Measurements from ENCODE around the gene LPIN2. TPM values are rescaled to one million over a fixed set of nuclear protein-coding genes. Genes with fewer than 3 reads are reported as not detected.
"Not testable (repeated sequence)": the region's sequence is repeated elsewhere in the genome, so short reads cannot be mapped to it uniquely, and the experiment has no call there.

The LPIN2 gene
- total RNA-seq, 1 experiment from 2014 or later: 10.4 TPM

DNA sequence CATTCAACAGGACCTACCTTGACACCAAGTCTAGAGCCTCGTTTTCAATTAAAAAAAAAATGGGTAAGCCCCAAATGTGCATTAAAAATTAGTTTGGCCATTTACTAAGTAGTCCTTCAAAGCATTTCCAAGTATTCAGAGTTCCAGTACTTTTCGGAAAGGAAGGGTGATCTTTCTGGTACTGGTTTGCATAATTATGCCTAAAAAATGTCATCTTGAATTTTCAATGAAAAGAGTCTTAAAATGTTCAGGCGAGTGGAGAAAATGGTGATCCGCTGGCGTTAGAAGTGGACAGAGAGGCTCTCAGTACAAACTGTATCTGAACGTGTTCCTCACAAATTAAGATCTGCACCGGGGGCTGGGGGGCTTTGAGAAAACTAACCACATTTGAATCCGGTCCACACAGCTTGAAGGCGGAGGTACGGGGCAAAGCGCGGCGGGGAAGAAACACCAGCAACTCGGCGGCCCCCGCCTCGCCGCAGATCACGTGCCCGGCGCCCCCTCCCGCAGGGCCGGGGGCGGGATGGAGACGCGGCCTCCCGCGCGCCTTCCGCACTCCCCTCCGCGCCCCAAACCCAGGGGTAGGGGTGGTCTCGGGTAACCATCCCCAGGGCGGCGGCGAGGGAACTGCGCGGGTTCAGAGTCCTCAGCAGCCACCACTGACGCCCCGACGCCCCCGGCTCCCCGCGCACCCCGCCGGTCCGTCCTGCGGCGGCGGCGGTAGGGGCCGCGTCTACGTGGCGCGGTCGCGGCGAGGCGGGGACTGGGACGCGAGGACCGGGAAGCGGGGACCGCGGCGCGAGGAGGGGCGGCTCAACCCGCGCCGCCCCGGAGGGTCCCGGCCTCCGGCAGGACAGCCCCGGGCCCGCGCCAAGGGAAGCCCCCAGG lies 564 bp downstream of the LPIN2 start:
- DNase-seq (ENCODE audit: extremely low read depth, low read depth): no peak

GRCh38 chr18:3010086-3010485 lies 2.9 kb downstream of the LPIN2 start:
- no peak for DNase-seq (ENCODE audit: extremely low read depth, low read depth)

DNA sequence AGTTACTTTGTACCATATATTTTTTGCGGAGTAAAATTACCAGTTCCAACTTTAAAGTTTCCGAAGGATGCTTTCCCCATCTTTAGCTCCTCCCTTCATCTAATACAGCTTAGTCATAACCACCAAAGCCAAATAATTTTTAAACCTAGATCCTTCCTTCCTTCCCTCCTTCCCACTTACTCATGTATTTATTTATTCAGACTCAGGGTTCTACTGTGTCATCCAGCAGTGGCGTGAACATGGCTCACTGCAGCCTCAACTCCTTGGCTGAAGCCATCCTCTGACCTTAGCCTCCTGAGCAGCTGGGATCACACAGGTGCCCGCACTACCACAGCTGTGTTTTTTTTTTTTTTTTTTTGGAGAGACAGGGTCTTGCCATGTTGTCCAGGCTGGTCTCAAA lies 4.4 kb downstream of the LPIN2 start:
- peak; percentile 29 for DNase-seq (ENCODE audit: extremely low read depth, low read depth)

DNA sequence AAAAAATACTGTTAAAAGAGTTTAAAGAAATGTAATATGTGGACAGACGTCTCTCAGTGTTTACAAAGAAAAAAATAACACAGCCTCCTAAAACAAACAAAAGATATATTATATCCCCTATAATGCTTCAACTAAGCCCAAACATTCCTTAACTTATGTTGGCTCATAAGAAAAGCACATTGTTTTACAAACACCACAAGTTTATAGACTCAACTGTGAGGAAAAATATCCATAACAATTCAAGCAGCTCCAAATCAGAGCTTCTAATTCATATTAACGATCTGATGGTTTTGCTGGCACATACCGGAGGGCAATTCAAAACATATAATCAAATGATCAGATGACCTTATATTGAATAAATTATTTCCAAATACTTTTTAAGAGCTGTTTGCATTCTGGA lies 5.5 kb downstream of the LPIN2 start:
- DNase-seq (ENCODE audit: extremely low read depth, low read depth): no peak

- no peak for DNase-seq (ENCODE audit: extremely low read depth, low read depth)
These were observed 7.5 kb downstream of the LPIN2 start for GRCh38 chr18:3005462-3005861.

DNA sequence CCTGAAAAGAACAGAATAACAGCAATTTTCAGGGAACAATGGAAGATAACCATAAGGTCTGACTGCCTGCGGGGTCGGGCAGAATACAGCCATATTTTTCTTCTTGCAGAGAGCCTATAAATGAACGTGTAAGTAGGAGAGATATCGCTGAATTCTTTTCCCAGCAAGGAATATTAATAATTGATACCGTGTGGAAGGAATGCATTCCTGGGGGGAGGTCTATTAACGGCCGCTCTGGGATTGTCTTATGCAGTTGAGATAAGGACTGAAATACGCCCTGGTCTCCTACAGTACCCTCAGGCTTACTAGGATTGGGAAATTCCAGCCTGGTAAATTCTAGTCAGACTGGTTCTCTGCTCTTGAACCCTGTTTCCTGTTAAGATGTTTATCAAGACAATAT lies 9.2 kb downstream of the LPIN2 start:
- DNase-seq (ENCODE audit: extremely low read depth, low read depth): not testable (repeated sequence)

DNA sequence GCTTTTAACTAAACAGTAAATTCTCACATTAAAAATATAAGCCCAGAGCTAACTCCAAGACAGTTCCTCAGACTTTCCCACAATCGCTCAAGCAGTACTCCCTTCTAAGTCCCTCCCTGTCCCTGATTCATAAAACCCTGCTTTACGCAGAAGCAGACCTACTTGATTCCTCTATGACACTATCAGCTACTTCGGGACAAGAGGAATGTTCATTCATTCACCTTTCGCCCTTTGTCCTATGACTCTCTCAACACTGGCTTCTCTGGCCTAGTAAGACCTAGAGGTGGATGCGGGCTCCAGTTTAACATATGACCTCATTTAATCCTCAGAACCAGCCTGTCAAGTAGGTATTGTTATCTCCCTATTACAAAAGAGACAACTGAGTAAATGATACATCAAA lies 10.2 kb downstream of the LPIN2 start:
- DNase-seq (ENCODE audit: extremely low read depth, low read depth): no peak

- no peak for DNase-seq (ENCODE audit: extremely low read depth, low read depth)
These were observed 14.3 kb downstream of the LPIN2 start for GRCh38 chr18:2998644-2999043.

DNA sequence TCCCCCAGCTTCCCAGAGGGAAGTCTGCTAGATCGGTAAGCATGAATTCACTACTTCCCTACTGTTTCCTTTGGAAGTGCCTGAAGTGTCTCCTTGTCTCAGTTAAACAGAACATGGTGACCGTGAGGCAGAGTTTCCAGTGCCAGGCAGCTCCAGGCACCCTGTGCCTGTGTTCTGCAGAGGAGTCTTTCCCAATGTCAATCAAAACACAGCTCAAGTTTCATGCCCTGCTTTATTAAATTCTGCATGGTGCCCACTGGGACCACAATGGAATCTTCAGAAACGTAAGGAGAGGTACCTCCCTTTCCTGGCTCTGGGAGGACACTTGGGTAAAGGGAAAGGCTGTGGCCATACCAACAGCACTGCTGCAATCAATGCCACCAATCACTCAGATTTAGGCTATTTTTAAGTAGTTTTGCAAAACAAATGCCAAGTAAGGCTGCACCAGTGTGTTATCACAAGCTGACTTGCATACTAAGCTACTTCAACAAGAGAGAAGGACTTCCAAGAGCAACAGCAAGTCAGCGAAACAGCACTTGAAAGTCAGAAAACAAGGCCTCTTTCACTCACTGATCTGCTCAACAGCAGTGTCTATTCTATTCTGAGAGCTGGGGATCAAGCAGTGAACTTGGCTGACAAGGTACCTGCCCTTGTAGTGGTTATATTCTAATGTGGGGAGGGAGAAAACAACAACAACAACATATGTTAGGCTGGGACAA lies 14.9 kb downstream of the LPIN2 start:
- no peak for DNase-seq (ENCODE audit: extremely low read depth, low read depth)

- no peak for DNase-seq (ENCODE audit: extremely low read depth, low read depth)
These were observed 15.5 kb downstream of the LPIN2 start for GRCh38 chr18:2997429-2997828.

GRCh38 chr18:2994603-2995432 lies 18.1 kb downstream of the LPIN2 start:
- no peak for DNase-seq (ENCODE audit: extremely low read depth, low read depth)

GRCh38 chr18:2994020-2994589 lies 18.8 kb downstream of the LPIN2 start:
- DNase-seq (ENCODE audit: extremely low read depth, low read depth): no peak

GRCh38 chr18:2992995-2993877 lies 19.7 kb downstream of the LPIN2 start:
- DNase-seq (ENCODE audit: extremely low read depth, low read depth): no peak

DNA sequence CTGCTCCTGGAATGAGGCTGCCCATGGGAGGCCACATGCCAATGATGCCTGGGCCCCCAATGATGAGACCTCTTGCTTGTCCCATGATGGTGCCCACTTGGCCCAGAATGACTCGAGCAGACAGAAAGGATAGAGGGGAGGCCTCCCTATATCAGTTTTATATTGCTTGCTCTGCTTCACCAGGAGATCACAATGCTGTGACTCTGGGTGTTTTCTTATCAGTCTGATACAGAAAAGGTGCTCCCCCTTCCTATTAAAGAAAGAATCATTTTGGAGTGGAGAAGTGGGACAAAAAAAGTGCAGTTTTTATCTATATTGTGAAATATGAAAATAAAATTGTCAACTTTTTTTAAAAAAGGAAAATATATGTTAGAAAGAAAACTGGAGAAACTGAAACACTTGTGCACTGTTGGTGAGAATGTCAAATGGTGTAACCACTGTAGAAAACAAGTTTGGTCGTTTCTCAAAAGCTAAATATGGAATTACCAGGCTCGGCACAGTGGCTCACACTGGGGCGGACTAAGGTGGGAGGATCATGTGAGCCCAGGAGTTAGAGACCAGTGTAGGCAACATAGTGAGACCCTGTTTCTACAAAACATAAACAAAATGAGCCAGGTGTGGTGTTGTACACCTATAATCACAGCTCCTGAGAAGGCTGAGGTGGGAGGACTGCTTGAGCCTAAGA lies 21.8 kb downstream of the LPIN2 start:
- DNase-seq (ENCODE audit: extremely low read depth, low read depth): no peak

- DNase-seq (ENCODE audit: extremely low read depth, low read depth): no peak
These were observed 24.8 kb downstream of the LPIN2 start for GRCh38 chr18:2987876-2988790.

GRCh38 chr18:2986150-2986865 lies 26.6 kb downstream of the LPIN2 start:
- DNase-seq (ENCODE audit: extremely low read depth, low read depth): no peak

- DNase-seq (ENCODE audit: extremely low read depth, low read depth): no peak
These were observed 27.3 kb downstream of the LPIN2 start for GRCh38 chr18:2985628-2986027.
